Liver (tissue), 3 donors: ENCODE results near the gene ITPRID1.

ENCODE experiments used
- CTCF ChIP-seq: fragments of 150-350 bp; IDR thresholded peaks from 2 replicates; pipeline ENCODE4 v1.5.1; 2017; ENCODE audit warnings: improper control_type of control experiment, low read depth, low read length; ENCODE audit not compliant: missing input control
- EGR1 ChIP-seq, 2 donors: IDR thresholded peaks; 2 replicates each; pipeline ENCODE4 v1.6.1; 2016 to 2018; ENCODE audit warnings: antibody characterized with exemption in 2 of 2, low read depth in 2 of 2
- FOXA1 ChIP-seq: IDR thresholded peaks from 2 replicates; pipeline ENCODE4 v1.6.1; 2016; ENCODE audit warnings: antibody characterized with exemption
- GABPA ChIP-seq, 2 donors: IDR thresholded peaks in 1 of 2; conservative IDR thresholded peaks in 1 of 2; 2 replicates each; pipeline ENCODE4 v1.6.1; 2016; ENCODE audit warnings: antibody characterized with exemption in 2 of 2, mild to moderate bottlenecking in 1 of 2, moderate library complexity in 1 of 2
- NR2F2 ChIP-seq: IDR thresholded peaks from 2 replicates; pipeline ENCODE4 v1.6.1; 2016; ENCODE audit warnings: antibody characterized with exemption
- RAD21 ChIP-seq, 2 donors: IDR thresholded peaks; 2 replicates each; pipeline ENCODE4 v1.6.1; 2016; ENCODE audit warnings: antibody characterized with exemption in 2 of 2, mild to moderate bottlenecking in 2 of 2
- RXRA ChIP-seq, 2 donors: IDR thresholded peaks; 2 replicates each; pipeline ENCODE4 v1.6.1; 2017 to 2018; ENCODE audit warnings: antibody characterized with exemption in 2 of 2, mild to moderate bottlenecking in 1 of 2
- SP1 ChIP-seq: IDR thresholded peaks from 2 replicates; pipeline ENCODE4 v1.6.1; 2018; ENCODE audit warnings: antibody characterized with exemption, mild to moderate bottlenecking
- TAF1 ChIP-seq: conservative IDR thresholded peaks from 2 replicates; pipeline ENCODE4 v1.6.1; 2016; ENCODE audit warnings: antibody characterized with exemption, mild to moderate bottlenecking
- YY1 ChIP-seq: IDR thresholded peaks from 2 replicates; pipeline ENCODE4 v1.6.1; 2016; ENCODE audit warnings: antibody characterized with exemption, mild to moderate bottlenecking
- TF ChIP-seq, protein P1 (sequence below): IDR thresholded peaks from 2 replicates; pipeline ENCODE4 v1.6.1; 2016; ENCODE audit warnings: antibody characterized with exemption
- TF ChIP-seq, protein P2 (sequence below): IDR thresholded peaks from 2 replicates; pipeline ENCODE4 v1.6.1; 2016; ENCODE audit warnings: antibody characterized with exemption, mild to moderate bottlenecking
- TF ChIP-seq, protein P3 (sequence below): IDR thresholded peaks from 2 replicates; pipeline ENCODE4 v1.6.1; 2016; ENCODE audit warnings: antibody characterized with exemption
- TF ChIP-seq, protein P4 (sequence below): IDR thresholded peaks from 2 replicates; pipeline ENCODE4 v1.6.1; 2016; ENCODE audit warnings: antibody characterized with exemption
- donor health status: healthy.
- donor health status: healthy.

DNA sequence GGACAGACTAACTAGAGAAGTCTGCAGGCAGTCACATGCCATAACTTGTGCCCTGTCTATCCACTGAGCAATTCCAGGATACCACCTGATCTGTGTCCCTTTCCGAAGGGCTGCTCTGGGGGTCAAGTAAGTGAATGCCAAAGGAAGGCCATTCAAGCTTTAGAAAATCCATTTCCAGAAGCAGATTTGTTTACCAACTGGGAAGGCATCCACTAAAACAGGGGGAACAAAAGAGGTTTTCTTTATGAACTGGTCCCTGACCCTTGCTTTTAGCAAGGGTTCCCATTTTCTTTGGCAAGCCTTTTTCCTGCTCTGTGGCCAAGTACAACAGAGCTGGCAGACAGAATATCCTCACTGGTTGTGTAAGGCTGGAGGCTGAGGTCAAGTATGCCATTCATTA lies 36.5 kb downstream of the ITPRID1 start:
- TF ChIP-seq, protein P1, sequence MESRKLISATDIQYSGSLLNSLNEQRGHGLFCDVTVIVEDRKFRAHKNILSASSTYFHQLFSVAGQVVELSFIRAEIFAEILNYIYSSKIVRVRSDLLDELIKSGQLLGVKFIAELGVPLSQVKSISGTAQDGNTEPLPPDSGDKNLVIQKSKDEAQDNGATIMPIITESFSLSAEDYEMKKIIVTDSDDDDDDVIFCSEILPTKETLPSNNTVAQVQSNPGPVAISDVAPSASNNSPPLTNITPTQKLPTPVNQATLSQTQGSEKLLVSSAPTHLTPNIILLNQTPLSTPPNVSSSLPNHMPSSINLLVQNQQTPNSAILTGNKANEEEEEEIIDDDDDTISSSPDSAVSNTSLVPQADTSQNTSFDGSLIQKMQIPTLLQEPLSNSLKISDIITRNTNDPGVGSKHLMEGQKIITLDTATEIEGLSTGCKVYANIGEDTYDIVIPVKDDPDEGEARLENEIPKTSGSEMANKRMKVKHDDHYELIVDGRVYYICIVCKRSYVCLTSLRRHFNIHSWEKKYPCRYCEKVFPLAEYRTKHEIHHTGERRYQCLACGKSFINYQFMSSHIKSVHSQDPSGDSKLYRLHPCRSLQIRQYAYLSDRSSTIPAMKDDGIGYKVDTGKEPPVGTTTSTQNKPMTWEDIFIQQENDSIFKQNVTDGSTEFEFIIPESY = no peak
- TF ChIP-seq GABPA (IDR thresholded peaks at IDR 0.05 in 1 of 2, conservative IDR thresholded peaks at IDR 0.05 in 1 of 2) (no peak), YY1 (no peak), SP1 (no peak), NR2F2 (peak; percentile 18), CTCF (no peak), FOXA1 (no peak), RXRA (IDR thresholded peaks at IDR 0.05) (no peak), RAD21 (IDR thresholded peaks at IDR 0.05) (no peak), TAF1 (no peak), EGR1 (IDR thresholded peaks at IDR 0.05; ENCODE audit: low read depth in 2 of 2) (no peak)
- TF ChIP-seq, protein P2, sequence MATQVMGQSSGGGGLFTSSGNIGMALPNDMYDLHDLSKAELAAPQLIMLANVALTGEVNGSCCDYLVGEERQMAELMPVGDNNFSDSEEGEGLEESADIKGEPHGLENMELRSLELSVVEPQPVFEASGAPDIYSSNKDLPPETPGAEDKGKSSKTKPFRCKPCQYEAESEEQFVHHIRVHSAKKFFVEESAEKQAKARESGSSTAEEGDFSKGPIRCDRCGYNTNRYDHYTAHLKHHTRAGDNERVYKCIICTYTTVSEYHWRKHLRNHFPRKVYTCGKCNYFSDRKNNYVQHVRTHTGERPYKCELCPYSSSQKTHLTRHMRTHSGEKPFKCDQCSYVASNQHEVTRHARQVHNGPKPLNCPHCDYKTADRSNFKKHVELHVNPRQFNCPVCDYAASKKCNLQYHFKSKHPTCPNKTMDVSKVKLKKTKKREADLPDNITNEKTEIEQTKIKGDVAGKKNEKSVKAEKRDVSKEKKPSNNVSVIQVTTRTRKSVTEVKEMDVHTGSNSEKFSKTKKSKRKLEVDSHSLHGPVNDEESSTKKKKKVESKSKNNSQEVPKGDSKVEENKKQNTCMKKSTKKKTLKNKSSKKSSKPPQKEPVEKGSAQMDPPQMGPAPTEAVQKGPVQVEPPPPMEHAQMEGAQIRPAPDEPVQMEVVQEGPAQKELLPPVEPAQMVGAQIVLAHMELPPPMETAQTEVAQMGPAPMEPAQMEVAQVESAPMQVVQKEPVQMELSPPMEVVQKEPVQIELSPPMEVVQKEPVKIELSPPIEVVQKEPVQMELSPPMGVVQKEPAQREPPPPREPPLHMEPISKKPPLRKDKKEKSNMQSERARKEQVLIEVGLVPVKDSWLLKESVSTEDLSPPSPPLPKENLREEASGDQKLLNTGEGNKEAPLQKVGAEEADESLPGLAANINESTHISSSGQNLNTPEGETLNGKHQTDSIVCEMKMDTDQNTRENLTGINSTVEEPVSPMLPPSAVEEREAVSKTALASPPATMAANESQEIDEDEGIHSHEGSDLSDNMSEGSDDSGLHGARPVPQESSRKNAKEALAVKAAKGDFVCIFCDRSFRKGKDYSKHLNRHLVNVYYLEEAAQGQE = no peak
- TF ChIP-seq, protein P3, sequence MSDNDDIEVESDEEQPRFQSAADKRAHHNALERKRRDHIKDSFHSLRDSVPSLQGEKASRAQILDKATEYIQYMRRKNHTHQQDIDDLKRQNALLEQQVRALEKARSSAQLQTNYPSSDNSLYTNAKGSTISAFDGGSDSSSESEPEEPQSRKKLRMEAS = no peak
- TF ChIP-seq, protein P4, sequence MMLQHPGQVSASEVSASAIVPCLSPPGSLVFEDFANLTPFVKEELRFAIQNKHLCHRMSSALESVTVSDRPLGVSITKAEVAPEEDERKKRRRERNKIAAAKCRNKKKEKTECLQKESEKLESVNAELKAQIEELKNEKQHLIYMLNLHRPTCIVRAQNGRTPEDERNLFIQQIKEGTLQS = no peak
